G401 (cell line): ENCODE results near the gene RAP1GAP2. TPM values are rescaled to one million over a fixed set of nuclear protein-coding genes. Genes with fewer than 3 reads are reported as not detected.
"Not testable (repeated sequence)": the region's sequence is repeated elsewhere in the genome, so short reads cannot be mapped to it uniquely, and the experiment has no call there.

Experiments used
- DNase-seq: peaks from one replicate; pipeline ENCODE4 v3.0.0-alpha.2; 2015; ENCODE audit warnings: low spot score
- in situ Hi-C: cut with HindIII; loops from 2 replicates; pipeline ENCODE4 v1.10.0; 2016; ENCODE audit warnings: low sequenced_read_pairs, mixed read lengths
- total RNA-seq: library from RNA; depleted of rRNA; stranded (reverse); fragments of >200 nt; shearing (Covaris generic); gene quantifications from 2 replicates; pipeline ENCODE4 v1.2.3, GENCODE V29; 2014

The RAP1GAP2 gene
- total RNA-seq, 1 experiment from 2014 or later = 1.9 TPM

GRCh38 chr17:2871720-2872119 lies 75.5 kb downstream of the RAP1GAP2 start:
- in situ Hi-C loops = no loop called here
- no peak for DNase-seq

DNA sequence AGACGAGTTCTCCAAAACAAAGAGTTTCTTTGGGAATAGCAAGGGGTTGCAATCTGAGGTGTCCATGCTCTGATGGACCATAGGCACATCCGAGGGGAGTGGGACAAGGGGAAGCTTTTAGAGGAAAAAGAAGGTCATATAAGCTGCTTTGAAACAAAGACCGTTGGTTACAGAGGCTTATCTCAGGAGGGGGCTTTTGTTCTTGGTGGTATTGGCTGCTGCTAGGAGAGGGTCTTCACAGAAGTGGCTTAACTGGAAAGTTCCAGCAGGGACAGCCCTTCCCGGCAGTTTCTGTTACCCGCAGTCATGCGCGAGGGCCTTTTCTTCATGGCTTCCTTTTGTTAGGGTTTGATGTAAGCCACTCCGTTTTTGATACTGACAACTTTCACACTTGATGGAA lies 76.0 kb downstream of the RAP1GAP2 start:
- in situ Hi-C loops = no loop called here
- no peak for DNase-seq

- DNase-seq = no peak
- in situ Hi-C loops = no loop called here
These were observed 78.0 kb downstream of the RAP1GAP2 start for GRCh38 chr17:2874189-2874686.

DNA sequence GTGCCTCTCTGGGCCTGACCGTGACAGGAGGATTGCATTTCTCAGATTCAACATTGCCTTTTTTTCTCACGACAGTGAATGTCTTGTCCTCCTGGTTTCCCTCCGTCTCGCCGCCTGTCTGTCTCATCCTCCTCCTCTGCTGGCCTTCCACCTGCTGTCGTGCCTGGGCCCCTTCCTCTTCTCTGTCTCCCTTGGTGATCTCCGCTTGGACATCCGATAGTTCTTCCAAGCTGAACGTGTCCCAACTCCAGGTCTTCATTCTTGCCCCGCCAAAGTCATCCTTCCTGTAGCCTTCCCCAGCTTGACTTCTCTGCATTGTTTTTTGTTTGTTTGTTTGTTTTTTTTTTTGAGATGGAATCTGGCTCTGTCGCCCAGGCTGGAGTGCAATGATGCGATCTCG lies 79.4 kb downstream of the RAP1GAP2 start:
- in situ Hi-C loops = no loop called here
- DNase-seq = no peak

DNA sequence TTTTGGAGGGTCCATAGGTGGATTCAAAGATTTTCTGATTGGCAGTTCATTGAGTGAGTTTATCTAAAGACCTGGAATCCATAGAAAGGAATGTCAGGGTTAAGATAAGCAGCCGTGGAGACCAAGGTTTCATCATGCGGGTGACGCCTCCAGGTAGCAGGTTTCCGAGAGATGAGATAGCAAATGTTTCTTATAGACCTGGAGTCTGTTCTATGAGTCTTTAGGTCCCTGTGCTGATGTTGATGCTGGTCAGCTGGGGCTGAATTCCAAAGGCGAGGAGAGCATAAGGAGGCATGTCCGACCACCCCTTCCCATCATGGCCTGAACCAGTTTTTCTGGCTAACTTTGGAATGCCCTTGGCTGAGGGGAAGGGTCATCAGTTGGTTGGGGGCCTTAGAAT lies 80.2 kb downstream of the RAP1GAP2 start:
- in situ Hi-C loops = no loop called here

GRCh38 chr17:2878751-2879254 lies 82.6 kb downstream of the RAP1GAP2 start:
- no peak for DNase-seq
- in situ Hi-C loops = no loop called here

More for the DNA sequence above, 80.2 kb downstream of the RAP1GAP2 start:
- DNase-seq = no peak

GRCh38 chr17:2880050-2880449 lies 83.8 kb downstream of the RAP1GAP2 start:
- no peak for DNase-seq
- in situ Hi-C loops = no loop called here

GRCh38 chr17:2881295-2881694 lies 85.1 kb downstream of the RAP1GAP2 start:
- in situ Hi-C loops = no loop called here
- DNase-seq = no peak

DNA sequence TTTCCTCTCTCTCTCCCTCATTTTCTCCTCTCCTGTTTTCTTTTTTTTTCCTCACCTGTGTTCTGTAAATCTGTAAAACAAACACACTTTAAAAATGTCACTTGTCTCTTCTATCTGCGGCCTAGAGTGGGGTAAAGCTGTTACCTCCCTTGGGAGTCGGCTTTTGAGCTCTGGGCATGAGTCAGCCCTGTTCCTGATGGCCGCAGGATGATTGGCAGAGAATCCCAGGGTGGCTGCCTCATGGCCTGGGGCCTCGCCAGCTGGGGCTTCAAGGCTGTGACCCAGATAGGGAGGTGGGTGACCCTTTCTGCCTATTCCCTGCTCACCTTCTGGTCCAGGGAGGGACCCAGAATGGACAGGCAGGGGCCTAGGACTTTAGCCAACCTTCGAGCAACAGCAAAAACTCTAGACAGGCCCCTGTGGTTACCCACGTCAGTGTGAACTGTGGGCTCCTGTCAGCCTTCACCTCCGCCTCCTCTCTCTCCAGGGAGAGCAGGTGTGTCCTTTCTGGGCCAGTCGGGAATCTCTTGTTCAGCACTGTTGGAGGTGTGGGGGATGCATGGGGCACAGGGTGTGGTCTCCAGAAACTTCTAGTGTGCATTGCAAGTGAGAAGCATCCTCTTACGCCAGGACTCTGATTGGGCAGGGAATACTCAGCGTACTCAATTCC lies 87.4 kb downstream of the RAP1GAP2 start:
- in situ Hi-C loops = no loop called here
- peak; percentile 36 for DNase-seq

- DNase-seq = peak; percentile 51
These were observed 89.5 kb downstream of the RAP1GAP2 start for GRCh38 chr17:2885733-2886132.

GRCh38 chr17:2888326-2888725 lies 92.1 kb downstream of the RAP1GAP2 start:
- DNase-seq = no peak
- in situ Hi-C loops = no loop called here

More at GRCh38 chr17:2885733-2886132, 89.5 kb downstream of the RAP1GAP2 start:
- in situ Hi-C loops = no loop called here

GRCh38 chr17:2889256-2889655 lies 93.0 kb downstream of the RAP1GAP2 start:
- DNase-seq = no peak
- in situ Hi-C loops = no loop called here

- in situ Hi-C loops = not testable (repeated sequence)
These were observed 94.5 kb downstream of the RAP1GAP2 start for GRCh38 chr17:2890778-2891177.

GRCh38 chr17:2892305-2892971 lies 96.2 kb downstream of the RAP1GAP2 start:
- in situ Hi-C loops = no loop called here
- no peak for DNase-seq

More at GRCh38 chr17:2890778-2891177, 94.5 kb downstream of the RAP1GAP2 start:
- DNase-seq = not testable (repeated sequence)

DNA sequence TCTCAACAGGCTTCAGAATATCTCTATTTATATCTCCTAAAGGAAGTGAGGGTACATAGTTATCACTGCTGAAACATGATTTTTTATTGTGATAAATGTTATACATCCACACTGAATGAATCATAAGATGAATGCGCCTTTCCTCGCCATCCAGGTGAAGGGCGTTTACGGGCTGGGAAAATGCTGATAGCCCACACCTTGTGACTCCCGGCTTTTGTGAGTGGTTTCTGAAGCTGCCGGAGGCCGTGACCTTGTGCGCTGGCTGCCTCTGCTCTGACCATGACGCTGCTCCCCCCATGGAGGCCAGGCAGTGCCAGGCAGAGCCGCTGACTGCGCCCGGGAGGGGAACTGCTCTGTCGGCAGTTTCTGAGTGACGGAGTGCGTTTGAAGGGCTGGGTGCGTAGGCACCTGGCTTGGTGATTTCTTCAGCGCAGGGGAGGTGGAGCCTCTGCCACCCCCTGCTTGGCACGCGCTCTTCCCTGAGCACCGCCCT lies 97.2 kb downstream of the RAP1GAP2 start:
- no peak for DNase-seq
- in situ Hi-C loops = no loop called here

DNA sequence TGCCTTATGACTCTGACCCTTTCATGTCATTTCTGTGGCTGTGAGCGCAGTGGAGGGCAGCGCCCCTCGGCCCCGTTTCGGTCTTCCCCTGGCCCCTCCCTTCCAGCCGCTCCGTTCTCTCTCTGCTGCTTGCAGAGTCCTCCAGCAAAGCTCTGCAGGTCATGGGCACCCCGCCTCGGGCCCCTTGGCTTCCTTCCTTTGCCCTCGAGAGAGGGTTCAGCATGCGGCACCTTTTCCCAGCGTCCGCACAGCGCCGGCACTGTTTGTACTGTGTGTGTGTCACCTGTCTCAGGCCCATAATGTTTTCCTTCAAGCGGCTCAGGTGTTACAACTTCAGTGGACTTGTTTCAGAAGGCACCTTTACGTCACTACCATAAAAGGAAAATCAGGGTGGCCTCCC lies 98.5 kb downstream of the RAP1GAP2 start:
- DNase-seq = no peak
- in situ Hi-C loops = no loop called here

DNA sequence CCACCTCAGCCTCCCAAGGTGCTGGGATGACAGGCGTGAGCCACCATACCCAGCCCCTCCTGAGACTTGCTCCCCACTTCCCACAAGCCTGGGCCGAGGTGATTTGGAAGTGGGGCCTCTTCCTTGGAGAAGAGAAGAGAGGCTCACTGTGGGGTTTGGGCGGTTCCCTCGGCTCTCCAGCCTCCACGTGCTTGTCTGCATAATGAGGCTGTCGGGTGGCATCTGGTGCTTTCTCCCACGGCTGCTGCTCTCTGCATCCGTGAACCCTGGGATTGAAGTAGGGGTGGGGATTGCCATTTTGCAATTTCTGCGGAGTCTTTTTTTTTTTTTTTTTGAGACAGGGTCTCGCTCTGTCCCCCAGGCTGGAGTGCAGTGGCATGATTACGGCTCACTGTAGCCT lies 101.4 kb downstream of the RAP1GAP2 start:
- no peak for DNase-seq
- in situ Hi-C loops = no loop called here

DNA sequence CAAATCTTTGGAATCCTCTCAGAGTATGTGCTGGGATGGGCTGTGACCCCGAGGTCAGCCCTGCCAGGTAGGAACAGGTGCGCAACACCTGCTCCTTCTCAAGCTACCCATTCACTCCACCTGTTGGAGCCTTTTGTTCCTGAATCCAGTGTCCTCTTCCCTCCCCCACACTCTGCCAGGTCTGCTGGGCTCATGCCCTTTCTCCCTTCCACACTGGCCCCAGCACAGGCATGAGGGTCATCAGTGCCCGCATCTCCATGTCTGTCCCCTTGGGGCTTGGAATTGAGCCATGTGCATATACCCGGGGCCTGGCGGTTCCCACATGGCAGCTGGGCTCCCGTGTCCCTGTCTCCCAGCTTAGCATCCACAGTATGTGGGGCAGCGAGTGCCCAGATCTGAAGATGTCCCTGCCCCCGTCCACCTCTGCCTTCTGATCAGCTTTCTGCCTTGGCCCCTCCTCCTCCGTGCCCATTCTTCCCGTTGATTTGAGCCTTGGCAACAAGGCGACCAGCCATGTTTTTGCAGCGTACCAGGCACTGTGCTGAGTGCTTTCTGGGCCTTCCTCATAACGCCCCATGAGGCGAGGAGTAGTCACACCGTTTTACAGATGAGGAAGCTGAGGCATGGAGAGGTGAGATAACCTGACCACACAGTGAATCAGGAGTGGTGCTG lies 102.2 kb downstream of the RAP1GAP2 start:
- in situ Hi-C loops = no loop called here

DNA sequence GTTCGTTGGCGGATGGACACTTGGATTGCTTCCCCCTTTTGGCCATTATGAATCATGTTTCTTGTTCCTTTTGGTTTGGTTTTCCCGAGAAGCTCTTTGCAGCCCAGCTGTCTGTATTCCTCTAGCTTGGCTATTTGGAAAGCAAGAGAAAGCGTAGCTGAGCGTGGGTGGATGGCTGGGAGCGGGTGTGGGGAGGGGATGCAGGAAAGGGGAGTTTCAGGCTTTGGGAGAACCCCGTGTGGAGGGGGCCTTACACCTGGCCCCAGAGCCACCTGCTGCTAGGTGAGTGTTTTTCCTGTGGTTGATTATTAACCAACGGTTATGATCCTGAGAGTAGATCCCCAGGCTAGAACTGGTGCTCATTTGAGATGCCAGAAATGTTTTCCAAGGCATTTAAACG lies 103.7 kb downstream of the RAP1GAP2 start:
- in situ Hi-C loops = no loop called here
- no peak for DNase-seq

More for the DNA sequence above, 102.2 kb downstream of the RAP1GAP2 start:
- DNase-seq = no peak

DNA sequence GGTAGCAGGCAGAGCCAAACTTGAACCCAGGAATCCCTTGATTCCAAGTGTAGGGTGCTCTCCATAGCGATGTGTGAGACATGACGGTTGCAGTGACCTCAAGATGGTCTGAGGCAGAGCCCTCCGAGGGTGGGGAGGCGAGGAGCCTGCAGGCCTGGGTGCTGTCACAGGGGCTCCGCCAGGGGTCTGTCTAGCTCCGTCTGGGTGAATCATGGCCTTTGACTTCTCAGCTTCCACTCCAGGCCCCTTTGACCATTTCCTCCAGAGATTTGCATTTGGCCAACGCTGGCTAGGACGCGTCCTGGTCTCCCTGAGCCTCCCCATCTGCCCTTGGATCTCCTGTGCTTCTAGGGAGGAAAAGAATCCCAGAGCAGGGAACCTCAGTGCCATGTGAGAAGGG lies 104.6 kb downstream of the RAP1GAP2 start:
- DNase-seq = no peak
- in situ Hi-C loops = no loop called here
